Right atrium auricular region (tissue), 2 donors: Measurements from ENCODE around the gene LRTM2. TPM values are rescaled to one million over a fixed set of nuclear protein-coding genes. Genes with fewer than 3 reads are reported as not detected.

Experiments
- DNase-seq: peaks from one replicate; pipeline ENCODE4 v3.0.0-alpha.2; 2019; ENCODE audit warnings: low spot score
- H3K27ac ChIP-seq, 2 donors: fragments of 200-600 bp; sonication (generic); 1 replicate in 1 of 2; 2 replicates in 1 of 2; pipeline ENCODE4 v1.5.1; 2016 to 2019
- H3K27me3 ChIP-seq, 2 donors: fragments of 200-600 bp; sonication (generic); one replicate each; pipeline versions ENCODE4 v1.5.1 to v1.6.0; 2017 to 2019
- H3K36me3 ChIP-seq: fragments of 200-600 bp; sonication (generic); one replicate; pipeline ENCODE4 v1.5.1; 2016
- H3K4me1 ChIP-seq, 2 donors: fragments of 200-600 bp; sonication (generic); one replicate each; pipeline versions ENCODE4 v1.5.1 to v1.6.0; 2017 to 2019
- H3K4me3 ChIP-seq, 2 donors: fragments of 200-600 bp; sonication (generic); 1 replicate in 1 of 2; 2 replicates in 1 of 2; pipeline ENCODE4 v1.5.1; 2017 to 2019; ENCODE audit warnings: mild to moderate bottlenecking in 1 of 2, moderate library complexity in 1 of 2
- H3K9me3 ChIP-seq, 2 donors: fragments of 200-600 bp; sonication (generic); one replicate each; pipeline ENCODE4 v1.5.1; 2019
- total RNA-seq, 2 donors: library from RNA; depleted of rRNA; stranded (reverse); fragments of >200 nt; gene quantifications; one replicate each; pipeline ENCODE4 v1.1.0, GENCODE V29; 2016
- TF ChIP-seq, protein P1 (sequence below), 2 donors: fragments of 200-600 bp; sonication (generic); IDR thresholded peaks; one replicate each; pipeline ENCODE4 v1.5.1; 2019; ENCODE audit warnings: antibody characterized with exemption in 2 of 2

The LRTM2 gene
- total RNA-seq, 2 donors from 2014 or later, result not detected

DNA sequence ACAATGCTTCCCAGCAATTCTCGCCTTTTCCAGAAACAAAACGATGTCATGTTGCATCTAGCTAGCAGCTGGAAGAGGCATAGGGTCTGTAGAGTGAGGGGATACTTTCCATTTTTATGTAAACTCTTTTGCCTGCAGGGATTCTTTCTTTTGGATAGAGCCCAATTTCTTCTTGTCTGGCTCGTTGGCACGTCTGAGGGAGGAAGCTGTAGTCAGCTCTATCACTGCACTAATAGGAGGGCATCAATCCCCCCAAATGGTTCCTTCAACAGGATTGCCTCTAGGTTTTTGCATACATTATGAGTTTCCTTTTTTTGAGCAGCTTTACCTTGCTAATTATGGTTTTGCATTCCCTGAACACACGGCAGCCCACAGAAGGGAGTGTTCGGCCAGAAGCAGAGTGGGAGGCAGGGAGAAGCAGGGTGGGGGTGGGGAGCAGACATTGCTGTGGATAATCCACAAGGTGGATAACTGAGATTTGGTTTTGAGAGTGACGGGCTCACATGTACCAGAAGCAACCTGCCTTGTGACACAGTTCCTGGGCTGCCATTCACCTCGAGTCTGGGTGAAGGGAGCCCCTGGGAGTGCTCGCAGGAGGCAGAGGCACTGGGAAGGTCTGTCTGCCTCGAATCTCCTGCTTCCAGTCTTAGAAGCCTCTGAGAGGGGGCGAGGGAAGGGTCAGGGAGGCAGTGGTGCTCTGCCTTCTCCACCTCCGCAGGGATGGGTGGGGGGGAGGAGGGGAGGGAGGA, 24.5 kb downstream of the LRTM2 start:
- H3K4me3 ChIP-seq, result no peak overlapping the region
- H3K4me1 ChIP-seq, result no peaks in the 10 kb centered on the region
- no peaks in the 10 kb centered on the region for H3K9me3 ChIP-seq
- TF ChIP-seq, protein P1, sequence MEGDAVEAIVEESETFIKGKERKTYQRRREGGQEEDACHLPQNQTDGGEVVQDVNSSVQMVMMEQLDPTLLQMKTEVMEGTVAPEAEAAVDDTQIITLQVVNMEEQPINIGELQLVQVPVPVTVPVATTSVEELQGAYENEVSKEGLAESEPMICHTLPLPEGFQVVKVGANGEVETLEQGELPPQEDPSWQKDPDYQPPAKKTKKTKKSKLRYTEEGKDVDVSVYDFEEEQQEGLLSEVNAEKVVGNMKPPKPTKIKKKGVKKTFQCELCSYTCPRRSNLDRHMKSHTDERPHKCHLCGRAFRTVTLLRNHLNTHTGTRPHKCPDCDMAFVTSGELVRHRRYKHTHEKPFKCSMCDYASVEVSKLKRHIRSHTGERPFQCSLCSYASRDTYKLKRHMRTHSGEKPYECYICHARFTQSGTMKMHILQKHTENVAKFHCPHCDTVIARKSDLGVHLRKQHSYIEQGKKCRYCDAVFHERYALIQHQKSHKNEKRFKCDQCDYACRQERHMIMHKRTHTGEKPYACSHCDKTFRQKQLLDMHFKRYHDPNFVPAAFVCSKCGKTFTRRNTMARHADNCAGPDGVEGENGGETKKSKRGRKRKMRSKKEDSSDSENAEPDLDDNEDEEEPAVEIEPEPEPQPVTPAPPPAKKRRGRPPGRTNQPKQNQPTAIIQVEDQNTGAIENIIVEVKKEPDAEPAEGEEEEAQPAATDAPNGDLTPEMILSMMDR (IDR thresholded peaks at IDR 0.05), result no peak
- H3K27ac ChIP-seq, result no peak overlapping the region
- H3K36me3 ChIP-seq, result no peaks in the 10 kb centered on the region
- no peaks in the 10 kb centered on the region for H3K27me3 ChIP-seq
- DNase-seq, result no peak

DNA sequence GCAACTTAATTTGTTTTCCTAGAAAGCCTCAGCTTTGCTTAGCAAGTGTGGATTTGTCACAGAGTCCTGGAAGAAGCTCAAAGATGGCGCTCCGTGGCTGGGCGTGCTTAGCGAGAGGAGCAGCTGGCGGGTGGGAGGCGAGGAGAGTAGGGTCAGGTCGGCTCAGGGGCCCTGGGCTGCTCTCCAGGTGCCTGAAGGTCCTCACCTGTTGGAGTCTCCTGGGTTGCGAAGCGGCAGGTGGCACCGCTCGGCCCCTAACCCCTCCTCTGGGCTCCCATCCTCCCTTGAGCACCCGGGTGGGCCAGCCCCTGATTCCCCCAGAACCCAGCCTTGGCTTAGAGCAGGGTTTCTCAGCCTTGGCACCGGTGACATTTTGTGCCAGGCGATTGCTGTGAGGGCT, 25.1 kb downstream of the LRTM2 start:
- Histone ChIP-seq H3K27me3 (no peaks in the 10 kb centered on the region), H3K4me1 (no peaks in the 10 kb centered on the region), H3K36me3 (no peaks in the 10 kb centered on the region), H3K4me3 (no peak overlapping the region), H3K27ac (no peak overlapping the region), H3K9me3 (no peaks in the 10 kb centered on the region)
- TF ChIP-seq, protein P1 (IDR thresholded peaks at IDR 0.05), result no peak
- DNase-seq, result no peak

DNA sequence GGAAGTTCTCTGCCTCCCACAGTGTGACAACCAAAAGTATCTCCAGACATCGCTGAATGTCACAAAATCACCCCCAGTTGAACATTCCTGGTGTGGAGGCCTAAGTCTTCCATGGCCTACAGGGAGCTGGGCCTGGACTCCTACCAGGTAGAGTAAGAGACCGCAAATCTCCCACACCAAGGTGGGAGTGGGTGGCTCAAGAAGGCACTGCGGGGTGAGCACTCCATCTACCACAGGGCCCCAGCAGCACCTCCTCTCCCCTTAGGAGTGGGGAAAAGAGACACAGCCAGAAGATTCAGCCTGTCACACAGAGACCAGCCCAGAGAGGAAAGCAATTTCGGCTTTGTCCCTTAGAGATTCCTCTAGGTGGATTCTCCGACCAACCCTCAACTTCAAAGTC, 25.5 kb downstream of the LRTM2 start:
- Histone ChIP-seq H3K27me3 (no peaks in the 10 kb centered on the region), H3K9me3 (no peaks in the 10 kb centered on the region), H3K4me1 (no peaks in the 10 kb centered on the region), H3K4me3 (no peak overlapping the region), H3K36me3 (no peaks in the 10 kb centered on the region), H3K27ac (no peak overlapping the region)
- no peak for DNase-seq
- TF ChIP-seq, protein P1 (IDR thresholded peaks at IDR 0.05), result no peak

DNA sequence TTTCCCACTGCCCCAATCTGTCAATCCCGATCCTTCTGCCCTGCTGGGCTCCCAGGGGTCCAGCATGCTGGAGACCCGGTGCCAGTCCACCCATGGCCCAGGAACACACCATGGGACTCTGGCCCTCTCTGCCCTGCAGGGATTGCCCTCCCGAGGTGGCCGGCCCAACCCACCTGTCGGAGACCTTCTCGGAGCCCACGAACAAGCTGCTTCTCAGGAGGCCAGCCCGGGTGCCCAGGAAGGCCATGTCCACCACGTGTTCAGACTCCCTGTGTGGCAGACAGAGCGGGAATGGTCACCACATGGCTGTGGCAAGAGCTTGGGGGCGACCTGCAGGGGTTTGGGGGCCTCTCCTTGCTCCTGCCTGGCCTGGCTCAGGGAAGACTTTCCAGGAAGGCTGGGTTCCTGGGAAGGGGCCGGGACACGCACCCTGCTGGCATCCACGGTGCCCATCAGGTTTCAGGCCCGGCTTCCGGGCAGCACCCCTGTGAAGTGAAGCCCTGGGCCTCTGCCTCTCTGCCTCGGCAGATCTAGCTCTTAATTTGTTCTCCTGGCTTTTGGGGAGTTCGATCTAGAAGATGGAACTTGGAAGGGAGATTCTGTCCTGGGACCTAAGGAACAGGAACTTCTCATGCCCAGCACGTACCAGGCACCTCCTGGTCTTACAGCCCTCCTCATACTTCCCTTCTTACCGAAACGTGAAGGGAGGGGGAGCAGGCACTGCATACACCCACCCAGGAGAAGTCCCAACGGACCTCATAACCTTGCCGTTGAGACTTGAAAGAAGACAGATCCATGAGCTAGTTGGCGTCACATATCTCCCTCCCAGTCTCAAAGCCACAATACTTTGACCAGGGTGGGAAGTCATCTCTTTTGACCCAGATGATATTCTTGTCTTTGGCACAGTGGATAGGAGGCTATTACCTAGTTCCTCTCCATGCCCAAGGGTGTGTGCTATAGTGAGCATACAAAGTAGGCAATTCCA, 26.3 kb downstream of the LRTM2 start:
- Histone ChIP-seq H3K4me3 (no peak overlapping the region), H3K9me3 (no peaks in the 10 kb centered on the region), H3K27me3 (no peaks in the 10 kb centered on the region), H3K27ac (no peak overlapping the region), H3K4me1 (no peaks in the 10 kb centered on the region), H3K36me3 (no peaks in the 10 kb centered on the region)
- TF ChIP-seq, protein P1 (IDR thresholded peaks at IDR 0.05), result no peak
- DNase-seq, result no peak

DNA sequence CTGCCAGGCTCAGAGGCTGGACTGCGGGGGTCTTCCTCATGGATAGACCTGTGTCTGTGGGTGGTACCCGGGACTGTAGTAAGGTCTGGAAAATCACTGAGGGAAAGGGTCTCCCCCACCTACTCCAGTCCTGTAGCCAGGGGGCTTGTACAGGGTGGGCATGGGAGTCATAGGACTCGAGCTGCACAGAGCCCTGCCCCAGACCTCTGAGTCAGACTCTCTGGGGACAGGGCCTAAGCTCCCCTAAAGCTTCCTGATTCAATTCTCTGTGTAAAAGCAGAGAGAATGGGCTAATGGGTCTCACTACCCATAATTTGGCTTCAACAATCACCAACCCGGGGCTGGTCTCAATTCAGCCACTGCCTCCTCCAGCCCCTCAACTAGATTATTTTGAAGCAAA, 27.0 kb downstream of the LRTM2 start:
- no peak for DNase-seq
- Histone ChIP-seq H3K27me3 (no peaks in the 10 kb centered on the region), H3K9me3 (no peaks in the 10 kb centered on the region), H3K4me1 (no peaks in the 10 kb centered on the region), H3K36me3 (no peaks in the 10 kb centered on the region), H3K27ac (no peak overlapping the region), H3K4me3 (no peak overlapping the region)
- TF ChIP-seq, protein P1 (IDR thresholded peaks at IDR 0.05), result no peak
